NCI-H524 (cell line): Measurements from ENCODE around the gene IL17REL.

ENCODE experiments used
- DNase-seq, 2 experiments: peaks; one replicate each; lab custom pipeline; 2025; lab: John Stamatoyannopoulos, UW

Gene IL17REL

GRCh38 chr22:50022171-50022819 is 9.7 kb upstream of the IL17REL start:
- no peak for DNase-seq

- no peak for DNase-seq
These were observed 8.0 kb upstream of the IL17REL start for GRCh38 chr22:50020606-50021005.

- no peak for DNase-seq
These were observed 6.8 kb upstream of the IL17REL start for GRCh38 chr22:50019316-50019715.

- DNase-seq = no peak
These were observed 6.2 kb upstream of the IL17REL start for GRCh38 chr22:50018608-50019285.

- no peak for DNase-seq
These were observed 5.2 kb upstream of the IL17REL start for GRCh38 chr22:50017701-50018224.

- no peak for DNase-seq
These were observed 4.6 kb upstream of the IL17REL start for GRCh38 chr22:50016988-50017700.

GRCh38 chr22:50016308-50016987 is 3.9 kb upstream of the IL17REL start:
- no peak for DNase-seq

- DNase-seq = no peak
These were observed 3.1 kb upstream of the IL17REL start for GRCh38 chr22:50015451-50016307.

GRCh38 chr22:50014655-50015401 is 2.3 kb upstream of the IL17REL start:
- no peak for DNase-seq

GRCh38 chr22:50014053-50014501 is 1.5 kb upstream of the IL17REL start:
- no peak for DNase-seq

GRCh38 chr22:50011447-50012210 is 936 bp downstream of the IL17REL start:
- no peak for DNase-seq

- no peak for DNase-seq
These were observed 1.7 kb downstream of the IL17REL start for GRCh38 chr22:50010676-50011446.

- no peak for DNase-seq
These were observed 2.5 kb downstream of the IL17REL start for GRCh38 chr22:50009765-50010675.

GRCh38 chr22:50009251-50009650 is 3.3 kb downstream of the IL17REL start:
- DNase-seq = no peak

- DNase-seq = no peak
These were observed 4.2 kb downstream of the IL17REL start for GRCh38 chr22:50008151-50009040.

- no peak for DNase-seq
These were observed 5.5 kb downstream of the IL17REL start for GRCh38 chr22:50007057-50007511.

GRCh38 chr22:50004918-50005317 is 7.6 kb downstream of the IL17REL start:
- no peak for DNase-seq
